Measurements from ENCODE around the gene OR52B2.
"Not testable (repeated sequence)": the region's sequence is repeated elsewhere in the genome, so short reads cannot be mapped to it uniquely, and the experiment has no call there.

OR52B2 gene

DNA sequence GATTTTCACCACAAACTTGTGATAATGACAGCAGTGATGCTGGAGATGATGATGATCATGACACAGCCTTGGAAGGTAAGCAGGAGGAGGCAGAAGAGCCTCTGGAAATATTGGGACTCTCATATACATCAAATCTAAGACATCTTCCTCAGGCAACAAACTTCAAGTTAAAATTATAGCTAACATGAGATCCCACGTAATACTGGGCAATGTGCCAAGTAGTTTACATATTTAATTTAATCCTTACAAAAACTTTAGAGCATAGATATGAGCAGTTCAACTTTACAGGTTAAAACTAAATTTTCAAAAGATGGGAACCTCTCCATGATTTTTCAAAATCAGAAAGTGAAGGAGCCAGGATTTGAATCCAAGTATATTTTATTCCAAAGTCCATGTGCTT, 19.0 kb downstream of the OR52B2 start:
- DNase-seq: no peak

DNA sequence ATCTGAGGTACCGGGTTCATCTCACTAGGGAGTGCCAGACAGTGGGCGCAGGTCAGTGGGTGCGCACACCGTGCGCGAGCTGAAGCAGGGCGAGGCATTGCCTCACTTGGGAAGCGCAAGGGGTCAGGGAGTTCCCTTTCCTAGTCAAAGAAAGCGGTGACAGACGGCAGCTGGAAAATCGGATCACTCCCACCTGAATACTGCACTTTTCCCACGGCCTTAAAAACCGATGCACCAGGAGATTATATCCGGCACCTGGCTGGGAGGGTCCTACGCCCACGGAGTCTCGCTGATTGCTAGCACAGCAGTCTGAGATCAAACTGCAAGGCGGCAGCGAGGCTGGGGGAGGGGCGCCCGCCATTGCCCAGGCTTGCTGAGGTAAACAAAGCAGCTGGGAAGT, 26.4 kb downstream of the OR52B2 start:
- not testable (repeated sequence) for DNase-seq

DNA sequence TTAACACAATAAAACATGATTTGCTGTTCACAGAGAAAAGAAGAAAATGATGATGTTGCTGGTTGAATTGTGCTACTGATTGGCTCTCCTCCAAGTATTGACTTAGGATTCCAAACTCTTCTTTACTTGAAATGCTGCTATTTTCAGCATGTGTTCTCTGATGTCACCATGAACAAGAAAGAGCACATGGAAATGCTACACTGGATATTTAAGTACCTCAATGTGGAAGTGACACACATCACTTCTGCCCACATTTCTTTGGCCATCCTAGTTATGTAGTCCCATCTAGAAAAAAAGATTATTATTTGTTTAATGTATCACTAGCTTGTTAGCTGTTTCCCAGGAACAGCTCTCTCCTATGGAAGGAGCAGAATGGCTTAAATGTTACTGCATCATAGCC, 27.2 kb downstream of the OR52B2 start:
- no peak for DNase-seq

DNA sequence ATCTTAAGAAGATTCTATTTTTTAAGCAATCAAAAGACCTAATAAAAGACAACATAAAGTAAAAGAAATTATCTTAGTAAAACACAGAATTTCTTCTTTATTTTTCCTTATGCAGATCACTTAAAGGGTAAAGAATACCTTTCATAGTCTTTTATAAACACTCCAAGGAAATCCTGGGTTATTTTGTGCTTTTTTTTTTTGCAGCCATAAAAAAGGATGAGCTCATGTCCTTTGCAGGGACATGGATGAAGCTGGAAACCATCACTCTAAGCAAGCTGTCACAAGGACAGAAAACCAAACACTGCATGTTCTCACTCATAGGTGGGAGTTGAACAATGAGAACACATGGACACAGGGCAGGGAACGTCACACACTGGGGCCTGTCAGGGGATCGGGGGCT, 34.2 kb downstream of the OR52B2 start:
- DNase-seq: not testable (repeated sequence)

DNA sequence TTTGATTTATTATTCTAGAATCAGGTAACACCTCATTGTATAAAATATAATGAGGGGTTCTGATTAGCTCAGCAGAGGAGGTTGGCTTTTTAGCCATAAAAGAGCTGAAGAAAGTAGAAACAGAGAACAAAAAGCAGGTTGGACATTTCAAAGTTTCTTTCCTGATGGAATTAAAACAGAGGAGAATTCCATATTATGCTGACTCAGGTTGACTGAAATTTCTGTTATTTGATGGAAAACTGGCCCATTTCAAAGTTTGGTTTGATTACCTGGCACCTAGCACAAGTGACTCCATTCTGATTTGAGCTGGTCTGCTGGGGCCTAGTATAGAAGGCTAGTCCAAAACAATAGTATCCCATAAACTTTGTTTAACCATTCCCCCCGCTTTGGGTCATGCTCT, 37.7 kb downstream of the OR52B2 start:
- no peak for DNase-seq

GRCh38 chr11:6129635-6130034, 40.5 kb downstream of the OR52B2 start:
- no peak for DNase-seq

DNA sequence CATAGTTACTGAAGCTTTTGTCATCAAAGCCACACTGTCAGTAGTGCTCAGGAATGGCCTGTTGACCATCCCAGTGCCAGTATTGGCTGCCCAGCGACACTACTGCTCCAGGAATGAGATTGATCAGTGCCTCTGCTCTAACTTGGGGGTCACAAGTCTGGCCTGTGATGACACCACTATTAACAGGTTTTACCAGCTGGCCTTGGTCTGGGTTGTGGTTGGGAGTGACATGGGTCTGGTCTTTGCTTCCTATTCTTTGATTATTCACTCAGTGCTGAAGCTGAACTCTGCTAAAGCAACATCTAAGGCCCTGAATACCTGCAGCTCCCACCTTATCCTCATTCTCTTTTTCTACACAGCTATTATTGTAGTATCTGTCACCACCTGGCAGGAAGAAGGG, 41.1 kb downstream of the OR52B2 start:
- no peak for DNase-seq

- DNase-seq: no peak
These were observed 42.2 kb downstream of the OR52B2 start for GRCh38 chr11:6127881-6128280.

- no peak for DNase-seq
These were observed 45.9 kb downstream of the OR52B2 start for GRCh38 chr11:6124245-6124644.

Data from NCI-H1092 treated with DMSO at 0.1 percent for 48 hours (cell line).